Natural killer cell (primary cell): ENCODE results near the gene TIPRL. TPM values are rescaled to one million over a fixed set of nuclear protein-coding genes. Genes with fewer than 3 reads are reported as not detected.

Experiments
- ATAC-seq, 3 donors: fragments of 150-1000 bp in 2 of 3; fragments of 200-7000 bp in 1 of 3; cut with Tn5 transposase; 1 replicate in 1 of 3; 2 replicates in 2 of 3; pipeline ENCODE4 v1.10.0; 2021; ENCODE audit warnings: mild to moderate bottlenecking in 2 of 3, moderate library complexity in 2 of 3
- DNase-seq, 2 donors: peaks; one replicate each; pipeline versions ENCODE4 v3.0.0 to v3.0.0-alpha.2; 2013 to 2021; ENCODE audit warnings: mixed read lengths in 1 of 2
- H3K27ac ChIP-seq: one replicate; pipeline ENCODE4 v1.5.1; 2013; ENCODE audit warnings: mild to moderate bottlenecking, low read length
- H3K27me3 ChIP-seq: one replicate; pipeline ENCODE4 v1.6.1; 2013; ENCODE audit warnings: low read length; ENCODE audit not compliant: control insufficient read depth, insufficient read depth
- H3K36me3 ChIP-seq: one replicate; pipeline ENCODE4 v1.6.1; 2013; ENCODE audit warnings: low read length; ENCODE audit not compliant: control insufficient read depth, insufficient read depth
- H3K4me1 ChIP-seq: one replicate; pipeline ENCODE4 v1.6.1; 2013; ENCODE audit warnings: low read length; ENCODE audit not compliant: control insufficient read depth, insufficient read depth
- H3K4me3 ChIP-seq: one replicate; pipeline ENCODE4 v1.5.1; 2013; ENCODE audit warnings: low read length
- H3K9me3 ChIP-seq: one replicate; pipeline ENCODE4 v1.6.1; 2013; ENCODE audit warnings: low read length; ENCODE audit not compliant: control insufficient read depth, insufficient read depth
- H3K27ac Mint-ChIP-seq, 2 donors: one replicate each; pipeline ENCODE4 v1.8.0; 2022; ENCODE audit warnings: mild to moderate bottlenecking in 2 of 2, mixed read lengths in 2 of 2, moderate library complexity in 1 of 2
- H3K27me3 Mint-ChIP-seq, 2 donors: one replicate each; pipeline ENCODE4 v1.8.0; 2022; ENCODE audit warnings: low read depth in 2 of 2, mixed read lengths in 2 of 2
- H3K36me3 Mint-ChIP-seq: one replicate; pipeline ENCODE4 v1.8.0; 2022; ENCODE audit warnings: mixed read lengths
- H3K4me1 Mint-ChIP-seq, 2 donors: one replicate each; pipeline ENCODE4 v1.8.0; 2022; ENCODE audit warnings: mixed read lengths in 2 of 2
- H3K4me3 Mint-ChIP-seq: one replicate; pipeline ENCODE4 v1.8.0; 2022; ENCODE audit warnings: mild to moderate bottlenecking, moderate library complexity, mixed read lengths
- H3K9me3 Mint-ChIP-seq, 2 donors: one replicate each; pipeline ENCODE4 v1.8.0; 2022; ENCODE audit warnings: mixed read lengths in 2 of 2
- WGBS: methylation state at CpG from one replicate; pipeline ENCODE4 v1.1.7; 2013; ENCODE audit warnings: missing lambda C conversion rate; ENCODE audit not compliant: insufficient coverage; 5-methylcytosine and 5-hydroxymethylcytosine counted together
- intact Hi-C: fragments of 100-400 bp; cut with micrococcal nuclease; formaldehyde crosslinking; loops from one replicate; pipeline ENCODE4 v1.14.2; 2022
- total RNA-seq, 4 donors: library from RNA; stranded (reverse); fragments of 120-200 nt in 1 of 4; gene quantifications; one replicate each; pipeline versions ENCODE4 v1.2.3 to v1.2.4, GENCODE V29; 2013 to 2022
- TF ChIP-seq, protein P1 (sequence below): fragments of 200-600 bp; IDR thresholded peaks from one replicate; pipeline ENCODE4 v1.8.0; 2022; ENCODE audit warnings: antibody characterized with exemption

The TIPRL gene
- total RNA-seq, 3 donors from 2014 or later (not counting 1 experiment from before 2014, with no cell fraction given): 23.5 to 27.4 (median 25.6) TPM

GRCh38 chr1:168136709-168137514 is 41.9 kb upstream of the TIPRL start, which contains the start of gene GPR161:
TSS of gene GPR161 (minus strand) at chr1:168136930. CDS start at chr1:168104850, 32,080 bp downstream.
- Mint-ChIP-seq H3K9me3 (no peaks in the 10 kb centered on the region), H3K4me1 (peaks cover 17 to 19% of the 10 kb centered on the region in 2 donors), H3K4me3 (peak within 1 kb of the TSS; percentile 94), H3K36me3 (no peaks in the 10 kb centered on the region), H3K27me3 (peaks cover 32 to 44% of the 10 kb centered on the region in 2 donors), H3K27ac (peak within 1 kb of the TSS; percentile 37 to 96)
- peak within 1 kb of the TSS; percentile 51 for H3K4me3 ChIP-seq
- H3K9me3 ChIP-seq: no peaks in the 10 kb centered on the region
- ATAC-seq: peak; percentile 58 to 75 (median 72)
- TF ChIP-seq, protein P1, sequence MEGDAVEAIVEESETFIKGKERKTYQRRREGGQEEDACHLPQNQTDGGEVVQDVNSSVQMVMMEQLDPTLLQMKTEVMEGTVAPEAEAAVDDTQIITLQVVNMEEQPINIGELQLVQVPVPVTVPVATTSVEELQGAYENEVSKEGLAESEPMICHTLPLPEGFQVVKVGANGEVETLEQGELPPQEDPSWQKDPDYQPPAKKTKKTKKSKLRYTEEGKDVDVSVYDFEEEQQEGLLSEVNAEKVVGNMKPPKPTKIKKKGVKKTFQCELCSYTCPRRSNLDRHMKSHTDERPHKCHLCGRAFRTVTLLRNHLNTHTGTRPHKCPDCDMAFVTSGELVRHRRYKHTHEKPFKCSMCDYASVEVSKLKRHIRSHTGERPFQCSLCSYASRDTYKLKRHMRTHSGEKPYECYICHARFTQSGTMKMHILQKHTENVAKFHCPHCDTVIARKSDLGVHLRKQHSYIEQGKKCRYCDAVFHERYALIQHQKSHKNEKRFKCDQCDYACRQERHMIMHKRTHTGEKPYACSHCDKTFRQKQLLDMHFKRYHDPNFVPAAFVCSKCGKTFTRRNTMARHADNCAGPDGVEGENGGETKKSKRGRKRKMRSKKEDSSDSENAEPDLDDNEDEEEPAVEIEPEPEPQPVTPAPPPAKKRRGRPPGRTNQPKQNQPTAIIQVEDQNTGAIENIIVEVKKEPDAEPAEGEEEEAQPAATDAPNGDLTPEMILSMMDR: no peak
- intact Hi-C loops: no loop called here
- H3K36me3 ChIP-seq: no peaks in the 10 kb centered on the region
- DNase-seq: peak; percentile 31 to 34
- H3K27me3 ChIP-seq: peaks cover 19% of the 10 kb centered on the region
- no peak within 1 kb of the TSS for H3K27ac ChIP-seq
- WGBS: 2% methylated on average over 84 of the region's 86 CpGs
- H3K4me1 ChIP-seq: peaks cover 19% of the 10 kb centered on the region

- Histone ChIP-seq H3K27me3 (peaks cover 19% of the 10 kb centered on the region), H3K4me1 (peaks cover 19% of the 10 kb centered on the region), H3K36me3 (no peaks in the 10 kb centered on the region), H3K9me3 (no peaks in the 10 kb centered on the region), H3K27ac (no peak overlapping the region), H3K4me3 (peak overlapping the region; percentile 22)
- DNase-seq (no peak), ATAC-seq (peak in 1 of 3 donors; percentile 5)
- H3K36me3 Mint-ChIP-seq: no peaks in the 10 kb centered on the region
- H3K27ac Mint-ChIP-seq: peak overlapping the region; percentile 37 to 96
- intact Hi-C loops: no loop called here
- H3K9me3 Mint-ChIP-seq: no peaks in the 10 kb centered on the region
- peak overlapping the region; percentile 94 for H3K4me3 Mint-ChIP-seq
- H3K4me1 Mint-ChIP-seq: peaks cover 17 to 19% of the 10 kb centered on the region in 2 donors
- WGBS: 20% methylated on average over 5 of the region's 6 CpGs
- H3K27me3 Mint-ChIP-seq: peaks cover 34 to 43% of the 10 kb centered on the region in 2 donors
- TF ChIP-seq, protein P1: no peak
Observed at GRCh38 chr1:168137515-168137821, 41.3 kb upstream of the TIPRL start.

GRCh38 chr1:168138134-168138533 is 40.6 kb upstream of the TIPRL start:
- no peak overlapping the region for H3K27ac ChIP-seq
- TF ChIP-seq, protein P1: no peak
- Mint-ChIP-seq H3K4me3 (peak overlapping the region; percentile 94), H3K27me3 (peaks cover 33 to 43% of the 10 kb centered on the region in 2 donors), H3K27ac (no peak overlapping the region), H3K36me3 (no peaks in the 10 kb centered on the region), H3K9me3 (no peaks in the 10 kb centered on the region), H3K4me1 (peaks cover 17 to 19% of the 10 kb centered on the region in 2 donors)
- H3K36me3 ChIP-seq: no peaks in the 10 kb centered on the region
- intact Hi-C loops: no loop called here
- H3K4me1 ChIP-seq: peaks cover 19% of the 10 kb centered on the region
- H3K4me3 ChIP-seq: no peak overlapping the region
- no peaks in the 10 kb centered on the region for H3K9me3 ChIP-seq
- DNase-seq: no peak
- no peak for ATAC-seq
- 89% methylated on average over 4 of the region's 5 CpGs for WGBS
- H3K27me3 ChIP-seq: peaks cover 19% of the 10 kb centered on the region
